Measurements from ENCODE around the gene ISYNA1.

Gene ISYNA1

DNA sequence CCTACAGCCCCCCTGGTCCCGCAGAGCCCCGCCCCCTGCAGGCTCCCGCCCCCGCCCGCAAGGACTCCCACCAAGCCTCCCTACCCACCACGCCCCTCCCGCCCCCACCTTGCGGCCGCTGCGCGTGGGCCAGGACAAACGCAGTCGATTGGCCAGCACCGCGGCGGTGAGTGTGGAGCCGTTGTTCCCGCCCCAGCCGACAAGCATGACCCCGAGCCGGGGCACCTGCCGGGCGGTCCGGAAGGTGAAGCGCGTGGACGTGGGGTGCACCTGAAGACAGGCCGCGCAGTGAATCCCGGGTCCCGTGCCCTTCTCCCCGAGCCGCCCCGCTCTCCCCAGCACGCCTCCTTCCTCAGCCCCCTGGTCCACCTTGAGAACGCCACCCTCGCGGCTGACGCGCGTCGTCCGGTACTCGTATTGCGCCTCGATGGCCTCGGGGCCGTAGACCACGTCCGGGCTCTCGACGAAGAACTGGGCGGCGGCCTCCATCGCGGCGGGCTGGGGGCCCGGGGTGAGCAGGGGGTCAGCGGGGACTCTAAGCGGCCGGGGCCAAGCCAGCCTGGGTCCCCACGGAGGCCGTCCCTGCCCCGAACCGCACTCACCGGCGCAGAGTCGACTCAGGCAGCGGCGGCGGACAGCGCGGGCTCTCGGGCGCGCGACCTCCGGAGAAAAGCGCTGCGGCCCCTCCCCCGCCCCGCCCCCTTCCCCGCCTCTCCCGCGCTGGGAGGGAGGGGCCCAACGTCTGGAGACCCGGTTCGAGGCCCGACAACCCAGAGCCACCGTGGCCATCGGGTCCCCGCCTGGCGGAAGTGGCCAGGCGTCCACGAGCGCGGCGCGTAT is at the start of gene ISYNA1:
TSS of gene ISYNA1 (minus strand) at position 643 of the 840 bp plus-strand sequence. CDS start at position 489, 154 bp downstream.
- DNase-seq, result no peak

DNA sequence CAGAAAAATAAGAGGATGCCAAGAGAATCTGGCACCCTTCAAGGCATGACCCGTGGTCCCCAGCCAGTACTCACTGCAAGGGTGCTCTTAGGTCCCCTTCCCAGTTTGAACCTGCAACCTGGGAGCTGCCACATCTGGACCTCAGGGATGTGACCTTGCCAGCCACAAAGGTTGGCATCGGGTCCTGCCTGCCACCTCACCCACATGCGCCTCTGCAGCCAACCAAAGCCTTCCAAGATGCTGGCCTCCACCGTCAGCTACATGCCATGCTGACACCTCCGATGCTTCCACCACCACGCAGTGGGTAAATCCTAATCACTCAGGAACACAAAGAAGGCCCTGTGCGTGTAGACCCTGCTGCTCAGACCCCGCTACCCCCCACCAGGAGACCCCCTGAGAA is 48.8 kb upstream of the ISYNA1 start:
- no peak for DNase-seq

DNA sequence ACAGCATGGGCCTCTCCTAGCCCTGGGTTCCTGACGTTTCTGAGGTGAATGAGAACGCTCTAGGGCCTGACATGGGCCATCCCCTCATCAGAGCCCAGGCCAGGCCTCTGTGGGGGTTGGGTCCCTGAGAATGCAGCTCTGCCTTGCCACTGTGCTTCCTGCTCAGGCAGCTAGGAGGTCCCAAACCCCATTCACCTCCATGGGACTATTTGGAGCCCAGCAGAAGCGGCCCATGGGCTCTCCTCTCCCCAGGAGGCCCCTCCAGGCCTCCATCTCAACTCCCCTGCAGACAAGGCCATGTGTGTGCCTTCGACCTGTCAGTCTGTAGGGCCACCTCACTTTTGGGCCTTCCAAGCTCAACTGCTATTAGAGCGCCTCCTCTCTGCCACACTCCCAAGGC is 47.1 kb upstream of the ISYNA1 start:
- DNase-seq, result no peak

DNA sequence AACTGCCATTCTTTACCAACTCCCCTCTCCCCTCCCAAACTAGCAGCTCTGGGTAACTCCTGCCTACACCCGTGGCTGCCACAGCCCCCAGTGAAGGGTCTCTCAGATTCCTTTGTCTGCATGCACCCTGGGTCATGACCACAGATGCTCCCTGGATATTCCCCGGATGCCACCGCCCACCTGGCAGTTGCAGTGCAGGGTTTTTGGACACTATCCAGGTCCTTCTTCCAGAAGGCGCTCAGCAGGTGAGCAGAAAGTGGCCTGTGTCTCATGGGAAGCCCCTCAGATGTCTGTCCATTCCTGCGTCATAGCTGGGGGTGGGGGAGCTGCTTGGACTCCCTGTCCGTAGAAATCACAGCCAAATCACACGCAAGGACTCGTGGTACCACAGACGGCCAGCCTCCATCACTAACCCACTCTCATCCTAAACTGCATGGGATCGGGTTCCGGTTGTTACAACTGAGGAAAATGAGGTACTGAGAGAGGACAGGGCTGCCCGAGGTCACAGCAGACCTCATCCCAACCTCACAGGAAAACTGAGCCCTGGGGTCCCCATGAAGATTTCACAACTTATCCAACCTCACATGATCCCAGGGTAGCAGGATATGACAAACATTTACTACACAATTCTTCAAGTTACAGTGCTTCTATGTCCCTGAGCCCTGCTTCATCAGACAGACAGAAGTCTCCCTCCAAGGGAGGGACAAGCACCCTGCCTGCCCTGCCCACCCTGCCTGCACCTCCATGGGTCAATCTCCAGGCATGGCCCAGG is 45.4 kb upstream of the ISYNA1 start:
- DNase-seq, result no peak

DNA sequence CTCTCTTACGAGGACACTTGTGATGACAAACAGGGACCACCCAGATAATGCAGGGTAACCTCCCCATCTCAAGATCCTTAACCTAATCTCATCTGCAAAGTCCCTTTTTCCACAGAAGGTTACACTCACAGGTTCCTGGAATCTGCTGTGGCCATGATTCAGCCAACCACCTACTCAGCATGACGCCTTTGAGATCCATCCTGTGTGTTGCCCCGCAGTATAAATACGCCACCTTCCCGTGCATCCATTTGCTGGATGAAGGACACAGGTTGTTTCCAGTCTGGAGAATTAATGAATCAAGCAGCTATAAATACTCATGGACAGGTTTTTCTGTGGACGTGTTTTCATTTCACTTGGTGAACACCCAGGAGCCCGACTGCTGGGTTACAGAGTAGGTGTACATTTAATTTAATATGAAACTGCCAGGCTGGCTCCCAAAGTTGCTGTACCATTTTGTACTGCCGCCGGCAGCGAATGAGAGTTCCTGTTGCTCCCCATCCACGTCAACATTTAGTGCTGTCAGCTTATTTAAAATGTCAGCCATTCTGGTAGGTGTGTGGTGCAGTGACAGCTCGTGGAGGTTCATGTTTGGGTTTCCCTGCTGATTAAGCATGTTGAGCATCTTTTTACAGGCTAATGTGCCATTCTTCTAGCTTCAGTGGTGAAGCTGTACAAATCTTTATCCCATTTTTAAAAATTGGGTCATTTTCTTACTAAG is 43.7 kb upstream of the ISYNA1 start:
- no peak for DNase-seq

DNA sequence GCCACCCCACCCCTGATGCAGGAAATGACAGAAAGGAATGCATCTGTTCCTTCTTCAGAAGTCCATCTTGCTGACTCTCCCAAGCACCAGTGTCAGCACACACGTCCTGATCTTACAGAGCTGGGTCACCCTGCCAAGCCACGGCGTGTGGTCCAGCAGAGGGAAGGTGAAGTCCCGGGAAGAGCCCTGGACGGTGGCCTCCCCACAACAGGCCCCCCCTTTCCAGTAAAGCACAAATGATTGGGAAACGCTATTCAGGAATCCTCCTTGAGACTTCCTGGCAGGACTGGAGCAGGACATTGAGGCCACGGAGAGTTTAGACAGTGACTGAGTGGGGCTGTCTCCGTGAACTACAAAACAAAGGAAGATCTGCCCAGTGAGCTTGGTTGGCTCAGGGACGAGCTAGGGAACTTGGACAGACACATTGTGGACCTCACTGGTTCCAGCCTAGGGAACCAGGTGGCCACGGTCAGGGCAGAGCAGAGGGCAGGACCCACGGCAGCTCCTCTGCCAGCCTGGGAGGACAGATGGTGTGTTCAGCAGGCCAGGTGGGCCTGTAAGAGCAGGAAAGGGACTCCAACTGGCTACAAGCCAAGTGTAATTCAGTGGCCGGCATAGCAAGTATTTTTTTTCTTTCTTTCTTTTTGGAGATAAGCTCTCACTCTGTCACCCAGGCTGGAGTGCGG is 42.2 kb upstream of the ISYNA1 start:
- no peak for DNase-seq

DNA sequence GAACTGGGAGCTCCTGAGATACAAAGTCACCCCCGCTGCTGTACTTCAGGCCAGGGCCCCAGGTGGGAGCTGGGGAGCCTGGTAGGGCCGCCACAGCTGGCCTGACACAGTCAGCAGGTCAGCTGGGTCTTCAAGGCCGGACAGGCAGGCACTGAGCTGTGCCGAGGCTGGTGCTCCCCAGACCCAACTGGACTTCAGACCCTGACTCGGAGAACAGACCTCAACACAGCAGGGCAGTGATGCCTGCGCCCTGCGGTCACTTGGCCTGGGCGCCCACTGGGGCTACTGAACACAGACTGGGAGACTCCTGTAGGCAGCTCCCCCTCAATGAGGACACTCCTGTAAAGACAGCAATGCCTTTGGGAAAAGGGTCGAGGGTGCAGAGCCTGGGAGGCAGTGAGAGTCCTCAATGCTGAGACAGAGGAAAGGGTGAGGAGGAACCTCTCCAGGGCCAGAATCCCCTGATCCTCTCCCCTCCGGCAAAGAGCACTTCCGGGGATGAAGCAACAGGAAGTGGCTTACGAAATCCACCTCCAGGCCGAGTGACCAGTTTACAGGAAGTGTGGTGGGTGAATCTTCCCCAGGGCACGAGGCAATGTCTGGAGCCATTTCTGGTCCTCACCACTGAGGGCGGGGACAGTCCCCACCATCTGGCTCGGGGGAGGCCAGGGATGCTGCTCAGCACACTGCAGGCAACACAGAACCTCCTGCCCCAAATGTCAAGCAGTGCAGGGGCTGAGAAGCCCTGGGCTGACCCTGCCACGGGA is 40.8 kb upstream of the ISYNA1 start:
- no peak for DNase-seq

DNA sequence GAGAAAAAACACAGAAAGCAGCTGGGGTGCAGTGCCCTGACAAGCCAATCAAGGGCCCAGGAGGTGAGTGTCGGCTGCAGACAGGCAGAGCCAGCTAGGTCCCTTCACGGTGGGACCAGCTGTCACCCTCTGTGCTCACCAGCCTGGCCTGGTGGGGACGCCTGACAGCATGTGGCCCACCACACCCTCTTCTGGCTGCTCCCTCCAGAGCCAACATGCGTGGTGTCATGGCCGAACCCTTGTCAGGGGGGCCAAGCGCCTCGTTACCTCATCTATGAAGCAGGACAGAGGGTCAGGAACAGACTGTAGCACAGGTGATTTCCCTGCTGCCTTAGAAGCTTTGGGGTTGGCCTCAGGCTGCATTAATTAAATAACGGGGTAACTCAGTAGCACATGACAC is 40.0 kb upstream of the ISYNA1 start:
- DNase-seq, result no peak

DNA sequence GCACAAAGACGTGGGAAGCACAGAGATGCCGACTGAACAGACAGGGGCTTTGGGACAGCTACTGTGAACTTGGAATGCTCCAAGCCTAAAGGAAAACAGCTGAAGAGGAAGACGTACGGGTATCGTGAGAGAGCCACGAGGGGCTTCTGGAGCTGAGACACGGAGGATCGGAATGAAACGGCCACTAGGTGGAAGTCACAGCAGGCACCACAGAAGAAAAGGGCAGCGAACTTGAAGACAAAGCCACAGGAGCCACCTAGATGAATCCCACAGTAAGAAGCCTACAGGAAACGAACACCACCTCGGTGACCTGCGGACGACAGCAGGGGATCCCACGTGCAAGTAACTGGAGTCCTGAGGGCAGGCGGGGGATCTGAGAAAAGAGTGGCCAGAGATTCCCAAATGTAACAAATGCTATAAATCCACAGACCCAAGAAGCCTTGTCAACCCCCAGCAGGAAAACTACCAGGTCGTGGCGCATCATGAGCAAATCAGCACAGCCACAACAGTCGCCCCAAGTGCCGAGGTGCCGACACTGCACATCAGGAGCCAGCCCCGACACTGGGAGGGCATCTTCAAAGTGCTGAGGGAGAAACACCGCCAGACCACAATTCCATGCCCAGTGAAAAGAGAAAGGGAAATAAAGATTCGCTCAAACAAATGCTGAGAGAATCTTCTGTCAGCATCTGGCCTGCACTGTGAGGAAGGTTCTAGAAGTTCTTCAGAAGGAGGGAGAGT is 39.3 kb upstream of the ISYNA1 start:
- no peak for DNase-seq

DNA sequence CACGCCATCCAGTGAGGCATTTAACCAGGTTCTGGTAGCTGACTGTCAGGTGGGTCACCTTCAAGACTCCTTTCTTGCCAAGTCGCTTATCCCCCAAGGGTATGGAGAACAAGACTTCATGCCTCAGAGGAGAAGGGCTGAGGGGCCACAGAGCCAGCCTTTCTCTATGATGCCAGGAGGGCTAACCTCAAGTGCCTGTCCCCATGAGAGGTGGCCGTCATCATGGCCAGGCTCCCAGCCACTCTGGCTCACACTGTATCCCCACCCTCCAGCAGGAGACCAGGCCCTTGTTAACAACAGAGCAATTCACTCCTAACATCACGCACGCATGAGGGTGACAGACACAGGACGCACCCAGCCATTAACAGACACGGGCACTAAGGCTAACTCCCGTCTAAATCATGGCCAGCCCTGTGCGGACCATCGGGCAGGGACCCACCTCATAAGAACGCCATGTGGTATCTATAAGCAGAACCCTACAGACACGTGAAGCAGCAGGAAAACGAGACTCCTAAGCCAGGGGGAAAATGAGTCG is 38.6 kb upstream of the ISYNA1 start:
- no peak for DNase-seq

DNA sequence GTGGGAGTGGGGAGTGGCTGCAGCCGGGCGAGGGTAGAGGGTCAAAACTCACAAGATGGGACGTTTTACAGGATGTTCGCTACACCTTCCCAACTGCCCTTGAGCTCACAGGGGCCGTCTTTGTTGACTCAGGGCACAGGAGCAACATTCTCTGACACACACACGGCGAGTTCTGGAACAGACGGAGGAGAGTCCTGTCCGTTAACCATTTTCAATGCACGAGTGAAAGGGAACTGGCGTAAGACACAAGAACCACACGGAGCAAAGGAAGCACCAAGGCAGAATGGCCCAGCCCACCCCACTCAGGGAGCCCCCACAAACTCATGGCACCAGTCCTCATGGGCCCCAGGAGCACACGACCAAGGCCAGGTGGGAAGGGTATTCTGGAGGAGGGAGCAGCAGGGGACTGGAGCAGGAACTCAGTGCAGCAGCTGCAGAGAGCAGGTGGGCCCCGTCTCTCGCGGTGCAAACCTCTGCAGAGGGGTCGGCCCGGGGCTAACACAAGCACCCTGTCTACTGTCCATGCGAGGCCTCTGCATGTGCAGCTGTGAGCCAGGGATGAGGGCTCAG is 37.9 kb upstream of the ISYNA1 start:
- DNase-seq, result no peak

DNA sequence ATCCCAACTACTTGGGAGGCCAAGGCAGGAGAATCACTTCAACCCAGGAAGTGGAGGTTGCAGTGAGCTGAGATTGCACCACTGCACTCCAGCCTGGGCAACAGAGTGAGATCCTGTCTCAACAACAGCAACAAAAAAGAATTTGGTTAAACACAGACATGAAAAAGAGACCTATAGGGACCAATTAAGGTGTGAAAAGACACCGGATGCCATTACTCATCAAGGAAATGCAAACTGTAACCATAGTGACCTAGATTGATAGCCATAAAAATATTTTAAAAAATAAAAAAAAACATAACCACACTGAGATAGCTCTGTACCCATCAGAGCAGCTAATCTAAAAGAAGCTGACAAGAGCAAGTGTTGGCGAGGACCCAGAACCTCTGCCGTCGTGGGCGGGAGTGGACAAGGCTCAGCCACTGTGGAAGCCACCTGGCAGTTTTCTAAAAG is 37.1 kb upstream of the ISYNA1 start:
- no peak for DNase-seq

DNA sequence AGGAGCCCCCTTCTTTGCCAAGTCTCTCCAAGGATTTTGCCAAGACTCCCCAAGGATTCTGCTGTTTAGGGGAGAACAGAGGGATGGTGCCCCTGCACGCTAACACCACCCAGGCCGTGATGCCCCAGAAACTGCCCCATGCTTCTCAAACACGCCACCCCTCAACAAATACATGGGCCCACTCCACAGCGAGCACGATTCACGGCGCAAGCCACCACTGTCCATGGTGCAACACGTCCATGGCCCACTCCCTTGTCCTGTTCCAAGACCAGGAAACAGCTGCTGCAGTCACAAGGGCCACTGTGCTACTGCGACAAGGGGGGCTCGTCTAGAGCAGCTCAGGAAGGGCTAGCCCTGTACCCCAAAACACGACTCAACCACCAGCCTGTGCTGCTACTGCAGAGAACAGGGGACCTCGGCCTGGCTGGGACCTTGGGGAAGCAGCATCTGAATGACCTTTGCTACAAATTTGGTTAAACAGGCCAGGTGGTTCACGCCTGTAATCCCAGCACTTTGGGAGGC is 36.5 kb upstream of the ISYNA1 start:
- DNase-seq, result no peak

DNA sequence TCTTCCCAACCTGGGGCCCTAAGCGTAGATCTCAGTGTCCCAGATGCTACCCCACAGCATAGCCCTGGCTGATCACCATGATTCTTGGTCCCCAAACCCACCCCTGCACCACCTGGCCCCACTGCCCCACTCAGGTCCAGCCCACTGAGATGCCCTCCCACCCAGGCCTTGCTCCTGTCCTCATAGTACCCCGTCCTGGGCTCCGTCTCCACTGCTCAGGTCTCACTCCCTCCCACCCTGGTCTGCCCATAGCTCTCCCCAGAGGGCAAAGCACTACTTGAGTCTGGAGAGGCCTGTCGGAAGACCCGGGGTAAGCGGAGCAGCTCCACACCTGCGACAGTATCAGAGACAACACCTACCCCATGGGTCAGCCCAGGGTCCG is 35.8 kb upstream of the ISYNA1 start:
- DNase-seq, result no peak

DNA sequence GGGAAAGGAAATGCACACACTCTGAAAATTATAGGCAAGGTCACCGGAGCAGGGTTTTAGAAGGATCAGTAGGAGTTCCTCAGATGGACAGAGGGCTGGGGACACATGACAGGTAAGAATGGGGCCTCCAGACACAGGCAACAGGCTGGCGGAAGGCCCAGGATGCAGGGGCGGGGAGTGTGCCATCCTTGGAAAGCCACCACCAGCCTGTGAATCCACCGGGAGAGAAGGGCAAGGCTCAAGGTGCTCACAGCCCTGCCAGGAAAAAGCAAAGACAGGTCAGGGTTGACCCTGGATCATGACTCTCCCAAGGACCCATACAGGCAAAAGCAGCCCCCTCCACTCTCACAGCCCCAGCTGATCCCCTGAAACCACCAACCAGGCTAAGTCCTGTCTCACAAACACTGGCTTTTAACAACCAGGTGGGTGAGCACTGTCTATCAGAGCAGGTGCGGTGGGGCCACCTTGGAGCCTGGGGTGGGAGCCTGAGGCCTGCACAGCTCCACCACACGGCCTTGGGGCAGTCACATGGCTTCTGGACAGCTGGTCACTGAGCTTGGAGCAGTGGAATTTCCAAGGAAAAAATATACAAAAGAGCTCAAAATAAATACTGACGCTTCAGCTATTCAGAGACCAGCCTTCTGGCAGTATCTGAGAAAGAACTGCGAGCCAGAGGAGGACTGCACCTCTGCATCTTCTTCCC is 35.2 kb upstream of the ISYNA1 start:
- no peak for DNase-seq

DNA sequence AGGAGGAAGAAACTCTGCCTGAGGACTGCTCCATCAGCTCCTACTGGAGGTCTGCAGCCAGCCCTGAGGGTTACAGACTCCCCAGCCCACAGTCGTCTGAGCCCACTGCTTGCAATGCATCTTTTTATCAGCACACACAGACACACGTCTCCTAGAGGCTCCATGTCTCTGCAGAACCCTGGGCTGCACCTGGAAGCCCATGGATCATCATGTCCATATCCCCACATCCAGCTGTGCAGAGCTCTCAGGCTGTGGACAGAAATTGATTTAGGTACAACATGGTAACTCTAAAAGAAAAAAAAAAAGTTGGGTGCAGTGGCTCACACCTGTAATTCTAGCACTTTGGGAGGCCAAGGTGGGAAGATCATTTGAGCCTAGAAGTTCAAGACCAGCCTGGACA is 32.9 kb upstream of the ISYNA1 start:
- DNase-seq, result no peak

DNA sequence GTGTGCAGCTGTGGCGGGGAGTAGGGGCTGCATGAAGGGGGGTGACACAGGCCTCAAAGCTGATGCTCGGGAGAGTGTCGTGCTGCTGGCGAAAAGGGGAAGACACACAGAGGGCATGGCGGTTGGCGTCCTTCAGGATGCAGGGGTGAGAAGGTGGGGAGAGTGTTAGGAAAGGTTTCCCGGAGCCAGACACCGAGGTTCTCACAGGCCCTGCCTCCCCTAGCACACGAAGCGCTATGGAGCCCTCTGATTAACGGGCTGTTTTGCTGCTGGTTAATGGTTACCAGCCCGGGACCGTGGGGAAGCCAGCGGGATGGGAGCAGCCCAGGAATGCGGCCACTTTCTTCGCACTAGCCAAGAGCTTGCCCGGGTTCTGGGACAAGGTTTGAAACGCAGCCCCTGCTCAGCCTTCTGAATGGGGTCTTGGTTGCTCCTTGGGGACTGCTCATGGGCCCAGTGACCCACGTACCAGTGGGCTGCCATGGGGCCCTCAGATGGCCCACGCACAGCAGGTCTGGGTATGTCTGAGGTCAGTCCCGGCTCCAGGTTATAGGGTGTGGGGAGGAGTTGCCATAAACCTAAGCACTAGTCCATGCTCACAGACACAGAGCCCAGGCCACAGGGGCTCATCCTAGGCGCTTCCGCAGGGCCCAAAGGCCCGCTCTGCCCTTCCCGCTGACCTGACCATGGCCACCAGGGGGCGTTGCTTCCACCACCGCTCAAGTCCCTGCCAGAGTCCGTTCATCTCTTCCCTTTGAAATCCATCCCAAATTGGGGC is 31.3 kb upstream of the ISYNA1 start:
- no peak for DNase-seq

DNA sequence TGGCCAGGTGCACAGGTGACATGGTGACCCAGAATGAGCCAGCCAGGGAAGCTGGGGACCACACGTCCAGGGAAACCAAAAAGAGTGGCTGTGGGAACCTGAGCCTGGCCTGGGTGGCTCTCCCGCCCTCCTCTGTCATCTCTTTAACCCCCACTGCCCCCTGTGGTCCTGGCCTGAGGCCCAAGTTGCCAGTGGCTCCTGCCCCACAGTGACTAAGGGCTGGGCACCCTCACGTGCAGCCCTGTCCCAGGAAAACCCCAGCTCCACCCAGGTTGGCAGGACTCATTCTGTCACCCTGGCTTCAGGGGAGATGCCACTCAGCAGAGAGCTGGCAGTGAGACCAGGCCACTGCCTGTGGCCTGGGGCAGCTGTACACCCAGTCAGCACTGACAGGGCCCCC is 30.6 kb upstream of the ISYNA1 start:
- DNase-seq, result no peak

DNA sequence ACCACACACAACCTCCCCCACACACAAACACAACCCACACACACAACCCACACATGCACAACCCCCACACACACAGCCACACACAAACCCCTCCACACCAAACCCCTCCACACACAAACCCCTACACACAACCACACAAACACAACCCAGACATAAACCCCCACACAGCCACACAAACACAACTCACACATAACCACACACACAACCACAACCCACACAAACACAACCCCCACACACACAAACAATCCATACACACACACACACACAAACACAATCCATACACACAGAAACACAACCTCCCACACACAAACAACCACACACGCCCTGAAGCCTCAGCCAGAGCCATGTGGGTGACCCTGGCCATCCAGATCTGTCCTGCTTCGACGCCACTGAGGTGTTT is 30.0 kb upstream of the ISYNA1 start:
- no peak for DNase-seq
